Measurements from ENCODE around the gene WDR73.

WDR73 gene

DNA sequence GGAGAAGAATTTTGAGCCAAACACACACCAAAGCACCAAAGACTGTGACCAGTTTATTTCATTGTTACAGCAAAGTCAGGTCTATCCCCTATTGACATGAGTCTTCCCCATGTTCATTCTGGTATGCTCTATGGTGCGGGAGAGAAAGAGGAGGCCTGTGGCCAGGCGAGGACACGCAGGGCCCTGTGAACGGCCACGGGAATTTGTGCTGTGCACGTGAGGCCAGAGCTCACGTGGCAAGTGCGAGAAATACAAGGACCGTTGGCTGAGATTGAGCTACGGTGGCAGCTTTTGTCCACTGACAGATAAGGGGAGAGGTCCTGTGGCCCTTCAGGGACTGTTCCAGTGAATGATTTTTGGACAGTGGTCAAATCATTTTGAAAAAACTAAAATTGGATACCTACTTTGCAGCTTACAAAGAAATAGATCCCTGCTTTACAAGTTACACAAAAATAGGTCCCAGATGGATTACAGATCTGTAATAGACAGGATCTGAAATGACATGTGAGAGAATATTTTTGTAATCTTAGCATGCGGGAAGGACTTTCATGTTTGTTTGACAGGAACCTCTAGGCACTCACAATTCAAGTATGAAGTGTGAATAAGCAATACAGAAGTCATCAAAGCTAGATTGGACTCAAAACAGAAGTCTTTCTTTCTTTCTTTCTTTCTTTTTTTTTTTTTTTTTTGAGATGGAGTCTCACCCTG is 44.1 kb downstream of the WDR73 start:
- no peak for DNase-seq

DNA sequence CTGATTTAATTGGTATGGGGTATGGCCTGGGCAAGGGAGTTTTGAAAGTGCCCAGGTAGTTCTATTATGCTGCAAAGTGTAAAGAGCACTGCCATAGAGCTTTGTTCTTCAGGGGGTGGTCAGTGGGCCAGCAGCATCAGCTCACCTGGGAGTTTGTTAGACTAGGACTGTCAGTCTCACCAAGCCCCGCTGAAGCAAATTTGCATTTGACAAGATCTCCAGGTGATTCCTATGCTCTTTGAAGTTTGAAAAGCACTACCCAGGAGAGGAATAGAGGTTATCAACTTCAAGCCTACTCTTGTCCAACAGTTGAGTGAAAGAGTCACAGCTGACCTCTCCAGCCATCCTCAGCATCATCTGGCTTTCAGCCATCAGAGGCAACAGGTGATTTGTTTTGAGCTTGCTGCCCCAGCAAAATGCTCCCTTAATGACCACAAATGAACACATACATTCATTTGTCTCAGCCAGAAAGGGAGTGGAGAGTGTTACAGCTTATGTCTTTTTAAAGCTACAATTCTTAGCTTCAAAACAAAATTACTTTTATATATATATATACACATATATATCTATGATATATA is 45.3 kb downstream of the WDR73 start:
- no peak for DNase-seq

DNA sequence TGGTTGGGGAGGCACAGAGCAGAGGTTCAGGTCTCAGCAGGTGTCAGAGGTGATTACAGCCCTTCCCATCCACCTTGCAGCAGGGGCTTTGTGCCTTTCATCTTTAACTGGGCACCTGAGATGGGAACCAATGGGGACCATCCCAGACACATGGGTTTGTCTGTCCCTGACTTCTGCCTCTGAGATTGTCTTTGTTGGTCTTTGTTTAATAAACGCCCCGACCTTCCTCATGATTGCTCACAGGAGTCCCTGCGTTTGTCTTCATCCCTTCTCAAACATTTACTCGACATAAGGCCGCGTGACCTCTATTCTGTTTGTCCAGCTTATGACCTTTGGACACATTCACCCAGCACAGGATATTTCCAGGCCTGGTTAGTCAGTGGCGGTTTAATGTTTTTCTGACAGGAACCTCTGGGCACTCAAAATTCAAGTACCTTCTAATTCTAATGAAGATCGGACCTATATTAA is 47.4 kb downstream of the WDR73 start:
- no peak for DNase-seq

DNA sequence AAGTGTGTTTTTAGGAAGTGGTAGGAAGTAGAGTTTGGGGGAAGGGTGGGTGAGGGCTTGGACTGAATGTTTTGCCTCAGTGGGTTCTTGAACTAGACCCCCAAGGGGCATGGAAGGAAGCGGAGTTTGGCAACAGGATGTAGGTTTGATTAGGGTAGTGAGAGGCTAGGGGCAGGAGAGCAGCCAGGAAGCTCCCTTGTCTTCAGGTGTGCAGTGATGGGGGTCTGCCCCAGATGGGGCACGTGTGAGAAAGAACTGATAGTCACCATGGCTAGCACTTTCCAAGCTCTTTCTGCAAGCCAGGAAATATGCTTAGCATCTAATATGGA is 48.6 kb downstream of the WDR73 start:
- DNase-seq = no peak

DNA sequence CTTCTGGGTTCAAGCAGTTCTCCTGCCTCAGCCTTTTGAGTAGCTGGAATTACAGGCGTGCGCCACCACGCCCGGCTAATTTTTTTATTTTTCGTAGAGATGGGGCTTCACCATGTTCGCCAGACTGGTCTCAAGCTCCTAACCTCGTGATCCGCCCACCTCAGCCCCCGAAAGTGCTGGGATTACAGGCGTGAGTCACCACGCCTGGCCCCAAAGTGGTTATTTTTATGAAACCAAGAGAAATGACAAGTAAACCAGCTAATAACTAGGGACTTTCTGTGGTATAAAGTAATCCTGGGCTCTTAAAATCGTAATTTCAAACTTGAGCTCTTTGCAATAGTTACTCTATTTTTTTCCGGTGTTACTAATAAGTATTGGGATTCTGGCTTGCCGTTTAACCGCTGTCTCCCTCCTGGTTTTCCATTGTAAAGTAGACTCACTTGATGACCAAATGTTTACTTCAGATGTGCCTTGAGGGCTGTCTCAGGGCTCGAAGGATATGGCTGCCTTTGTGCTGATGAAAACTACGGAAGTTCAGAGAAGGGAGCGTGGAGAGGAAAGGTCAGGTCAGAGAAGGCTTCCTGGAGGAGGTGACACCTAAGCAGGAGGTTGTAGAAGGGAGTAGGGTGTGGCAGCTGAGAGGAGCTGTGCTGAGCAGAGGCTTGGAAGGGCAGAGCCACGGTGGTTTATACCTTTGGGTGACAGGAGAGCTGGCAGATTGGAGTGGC is 49.1 kb downstream of the WDR73 start:
- no peak for DNase-seq

DNA sequence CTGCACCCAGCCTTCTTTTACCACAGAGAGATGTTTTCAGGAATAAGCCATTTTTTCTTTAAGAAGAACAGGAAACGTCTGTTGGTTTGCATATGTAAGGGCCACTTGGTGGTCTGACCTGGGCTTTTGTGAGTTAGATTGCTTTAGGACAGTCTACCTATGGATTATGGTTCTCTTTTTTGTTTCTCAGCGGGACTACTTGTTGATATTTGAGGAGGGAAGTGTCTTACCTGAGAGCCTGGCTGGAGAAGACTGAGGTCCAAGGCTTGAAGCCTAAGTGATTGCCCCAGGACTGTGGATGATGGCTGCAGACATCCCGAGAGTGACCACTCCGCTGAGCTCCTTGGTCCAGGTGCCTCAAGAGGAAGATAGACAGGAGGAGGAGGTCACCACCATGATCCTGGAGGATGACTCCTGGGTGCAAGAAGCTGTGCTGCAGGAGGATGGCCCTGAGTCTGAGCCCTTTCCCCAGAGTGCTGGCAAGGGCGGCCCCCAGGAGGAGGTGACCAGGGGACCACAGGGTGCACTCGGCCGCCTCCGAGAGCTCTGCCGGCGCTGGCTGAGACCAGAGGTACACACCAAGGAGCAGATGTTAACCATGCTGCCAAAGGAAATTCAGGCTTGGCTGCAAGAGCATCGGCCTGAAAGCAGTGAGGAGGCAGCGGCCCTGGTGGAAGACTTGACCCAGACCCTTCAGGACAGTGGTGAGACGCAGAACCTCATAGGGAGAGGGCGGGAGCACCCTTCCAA is 50.3 kb downstream of the WDR73 start:
- DNase-seq = no peak

DNA sequence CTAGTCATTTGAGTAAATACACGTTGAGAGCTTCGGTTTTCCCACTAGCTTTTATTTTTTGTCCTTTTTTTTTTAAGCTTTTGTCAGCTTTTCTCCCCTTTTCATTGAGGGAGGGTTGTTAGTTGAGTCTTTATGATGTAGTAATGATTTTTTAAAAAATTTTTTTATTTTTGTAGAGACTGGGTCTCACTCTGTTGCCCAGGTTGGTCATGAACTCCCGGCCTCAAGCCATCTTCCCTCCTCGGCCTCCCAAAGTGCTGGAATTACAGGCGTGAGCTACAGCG is 52.6 kb downstream of the WDR73 start:
- no peak for DNase-seq

DNA sequence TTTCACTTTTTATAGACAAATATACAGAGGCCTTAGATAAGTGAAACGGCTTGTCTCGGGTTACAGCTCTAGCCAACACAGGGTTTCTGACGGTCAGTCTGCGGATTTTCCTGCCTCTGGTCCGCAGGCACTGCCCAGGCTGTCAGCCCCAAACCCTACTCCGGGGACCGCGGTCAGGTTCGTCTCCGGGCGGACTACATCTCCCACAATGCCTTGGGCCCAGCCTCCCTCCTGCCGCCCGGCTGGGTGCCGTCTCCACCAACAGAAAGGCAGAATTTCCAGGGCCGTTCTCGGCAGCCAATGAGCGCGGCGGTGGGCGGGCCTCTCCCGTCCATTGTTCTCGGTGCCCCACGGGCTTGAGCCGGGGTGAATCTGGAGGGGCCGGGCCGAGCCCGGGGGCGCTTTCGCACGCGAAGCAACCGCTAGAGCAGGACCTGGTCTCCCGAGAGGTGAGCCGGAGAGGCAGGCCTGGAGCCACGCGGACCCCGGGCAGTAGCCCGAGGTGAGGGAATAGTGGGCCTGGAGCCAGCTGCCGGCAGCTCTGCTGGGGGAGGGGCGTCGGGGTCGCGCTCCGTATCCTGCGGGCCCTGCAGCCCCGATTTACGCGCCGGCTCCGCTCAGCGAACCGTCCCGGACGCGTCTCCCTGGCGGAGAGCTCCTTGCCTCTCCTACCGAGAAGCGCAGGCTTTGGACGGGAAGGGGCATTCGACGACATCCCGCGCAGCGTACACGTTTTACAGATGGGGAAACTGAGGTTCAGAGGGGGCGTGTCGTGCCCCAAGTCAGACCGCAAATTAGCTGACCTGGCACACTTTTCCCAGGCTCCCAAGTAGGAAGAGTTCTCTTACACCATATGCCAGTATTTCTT is 53.2 kb downstream of the WDR73 start, which contains the start of gene ZSCAN2:
Gene ZSCAN2 (plus strand): TSS at position 323 of the 868 bp plus-strand sequence. CDS start 2,919 bp downstream, outside the sequence.
- peak; percentile 95 for DNase-seq

DNA sequence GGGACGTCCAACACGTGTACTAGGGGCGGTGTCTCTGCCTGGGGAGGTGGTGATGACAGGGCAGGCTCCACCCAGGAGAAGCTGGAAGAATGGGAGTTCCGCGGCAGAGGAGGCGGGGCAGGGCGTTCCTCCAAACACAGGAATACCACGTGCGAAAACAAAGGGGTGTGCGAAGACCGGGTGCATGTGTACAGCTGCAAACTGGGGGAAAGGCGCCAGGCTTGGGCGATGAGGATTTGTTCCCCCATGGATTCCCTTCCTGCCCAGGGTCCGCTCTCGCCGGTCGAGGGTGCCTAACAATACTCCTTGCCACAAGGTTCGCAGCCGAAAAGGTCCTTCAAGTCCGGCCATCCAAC is 53.8 kb downstream of the WDR73 start:
- DNase-seq = peak; percentile 85

DNA sequence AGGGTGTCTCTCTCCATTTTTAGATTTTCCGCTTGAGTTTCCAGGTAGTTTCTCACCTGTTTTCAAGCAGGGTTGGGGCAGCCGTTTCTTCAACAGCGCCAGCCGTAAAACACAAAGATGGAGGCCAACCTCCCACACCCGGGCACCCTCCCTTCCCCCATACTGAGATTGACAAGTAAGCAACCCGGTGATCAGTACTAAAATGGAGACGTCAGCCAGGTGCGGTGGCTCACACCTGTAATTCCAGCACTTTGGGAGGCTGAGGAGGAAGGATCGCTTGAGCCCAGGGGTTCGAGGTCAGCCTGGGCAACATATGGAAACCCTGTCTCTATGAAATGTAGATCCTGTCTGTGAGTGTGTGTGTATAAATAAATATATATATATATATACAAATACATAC is 54.2 kb downstream of the WDR73 start:
- no peak for DNase-seq

DNA sequence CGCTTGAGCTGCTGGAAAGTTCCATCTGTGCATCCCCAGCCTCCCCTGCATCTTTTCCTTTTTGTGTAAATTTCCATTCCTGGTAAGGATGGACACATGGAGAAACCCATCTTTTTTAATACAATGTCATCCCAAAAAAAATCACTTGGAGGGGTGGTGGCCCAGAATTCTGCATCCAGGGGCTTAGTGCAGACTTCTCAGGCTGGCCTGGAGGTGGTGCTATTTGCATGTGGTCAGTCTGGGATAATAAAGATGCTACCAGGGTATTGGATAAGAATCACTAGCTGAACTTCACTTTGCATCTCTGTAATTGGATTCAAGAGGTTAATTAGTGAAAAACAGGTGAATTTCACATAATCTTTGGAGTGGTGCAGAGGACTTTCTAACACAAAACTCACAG is 55.1 kb downstream of the WDR73 start:
- peak; percentile 59 for DNase-seq

DNA sequence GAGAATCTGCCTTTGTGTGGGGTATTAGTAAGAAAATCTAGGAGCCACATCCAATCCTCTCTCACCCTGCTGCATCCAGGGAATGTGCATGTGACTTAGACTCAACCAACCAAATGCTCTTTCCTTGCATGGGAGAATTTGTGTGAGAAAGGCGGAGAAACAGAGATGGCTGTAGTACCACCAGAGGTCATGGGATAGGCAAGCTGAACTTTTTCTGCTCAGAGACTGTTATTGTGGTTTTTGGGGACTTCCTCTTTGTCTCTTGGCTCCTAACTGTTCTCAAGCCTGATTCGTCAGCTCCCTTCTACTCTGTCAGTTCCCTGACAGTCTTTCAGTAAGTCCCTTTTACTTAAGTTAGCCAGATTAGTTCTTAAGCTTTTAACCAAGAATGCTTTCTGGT is 55.8 kb downstream of the WDR73 start:
- DNase-seq = no peak

DNA sequence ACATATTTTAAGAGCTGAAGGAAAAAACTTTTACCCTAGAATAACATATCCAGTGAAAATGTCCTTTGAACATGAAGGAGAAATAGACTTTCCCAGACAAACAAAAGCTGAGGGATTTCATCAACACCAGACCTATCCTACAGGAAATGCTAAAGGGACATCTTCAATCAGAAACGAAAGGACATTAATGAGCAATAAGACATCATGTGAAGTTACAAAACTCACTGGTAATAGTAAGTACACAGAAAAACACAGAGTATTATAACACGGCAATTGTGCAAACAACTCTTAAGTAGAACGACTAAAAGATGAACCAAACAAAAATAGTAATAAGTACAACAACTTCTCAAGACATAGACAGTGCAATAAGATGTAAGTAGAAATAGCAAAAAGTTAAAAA is 56.8 kb downstream of the WDR73 start:
- DNase-seq = no peak

DNA sequence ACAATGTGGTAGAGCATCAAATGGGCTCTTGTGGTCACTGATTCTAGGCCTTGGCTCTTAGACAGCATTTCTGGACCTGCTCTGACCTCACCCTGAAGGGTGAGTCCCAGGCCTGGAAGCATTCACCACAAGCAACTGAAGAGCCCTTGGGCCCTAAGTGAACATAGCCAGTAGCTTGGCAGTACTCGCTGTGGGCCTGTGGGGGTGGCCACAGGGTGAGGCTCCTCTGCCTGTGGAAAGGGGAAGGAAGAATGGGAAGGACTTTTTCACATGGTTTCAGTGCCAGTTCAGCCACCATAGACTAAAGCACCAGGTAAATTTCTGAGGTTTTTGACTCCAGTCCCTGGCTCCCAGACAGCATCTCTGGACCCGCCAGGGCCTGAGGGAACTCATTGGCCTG is 58.4 kb downstream of the WDR73 start:
- no peak for DNase-seq

DNA sequence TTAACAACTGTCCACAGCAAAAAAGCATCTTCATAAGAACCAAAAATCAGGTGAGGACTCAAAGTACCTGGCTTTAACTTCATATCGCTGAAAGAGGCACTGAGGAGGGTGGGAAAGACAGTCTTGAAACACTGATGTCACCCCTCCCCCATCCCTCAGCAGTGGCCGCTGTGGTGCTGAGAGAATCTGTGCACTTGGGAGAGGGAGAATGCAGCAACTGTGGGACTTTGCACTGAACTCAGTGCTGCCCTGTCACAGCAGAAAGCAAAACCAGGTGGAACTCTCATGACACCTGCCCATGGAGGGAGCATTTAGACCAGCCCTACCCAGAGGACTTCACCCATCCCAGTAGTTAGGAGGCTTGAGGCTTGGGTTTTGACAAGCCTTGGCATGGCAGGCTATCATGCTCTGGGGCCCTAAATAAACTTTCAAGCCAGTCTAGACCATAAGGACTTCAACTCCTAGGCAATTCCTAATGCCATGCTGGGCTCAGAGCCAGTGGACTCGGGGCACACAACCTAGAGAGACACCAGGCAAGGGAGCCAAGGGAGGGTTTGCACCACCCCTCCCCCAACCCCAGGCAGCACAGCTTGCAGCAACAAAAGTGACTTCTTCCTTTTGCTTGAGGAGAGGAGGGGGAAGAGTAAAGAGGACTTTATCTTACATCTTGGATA is 59.3 kb downstream of the WDR73 start:
- DNase-seq = no peak

DNA sequence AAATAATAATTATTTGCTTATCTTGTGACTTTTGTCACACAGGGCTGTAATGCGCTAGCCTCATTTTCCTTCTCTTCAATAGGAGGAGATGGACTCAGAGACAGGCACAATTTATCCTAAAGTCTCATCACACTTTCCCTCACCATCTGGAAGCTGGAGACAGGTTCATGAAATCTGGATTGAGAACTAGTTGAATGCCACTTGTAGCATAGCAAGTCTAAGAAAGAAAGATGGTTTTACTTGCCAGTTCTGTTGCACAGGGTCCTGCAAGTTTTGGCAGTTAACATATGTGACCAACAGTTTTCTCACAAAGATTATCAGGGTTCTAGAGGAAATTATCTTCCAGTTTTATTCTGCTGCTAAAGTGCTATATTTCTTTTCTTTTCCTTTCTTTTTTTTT is 62.3 kb downstream of the WDR73 start:
- DNase-seq = no peak

DNA sequence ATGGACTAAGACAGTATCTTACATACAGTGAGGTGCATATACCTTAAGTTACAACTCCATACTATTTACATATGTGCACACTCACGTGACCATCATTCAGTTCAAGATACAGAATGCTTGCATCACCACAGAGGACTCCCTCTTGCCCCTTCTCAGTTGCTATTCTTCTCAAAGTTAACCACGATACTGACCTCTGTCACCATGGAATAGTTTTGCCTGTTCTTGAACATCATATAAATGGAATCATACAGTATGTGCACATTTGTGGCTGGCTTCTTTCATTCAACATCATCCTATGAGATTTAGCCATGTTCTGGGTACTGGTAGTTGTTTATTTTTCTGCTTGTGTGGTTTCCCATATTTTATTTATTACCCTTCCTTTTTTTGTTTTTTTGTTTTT is 63.7 kb downstream of the WDR73 start:
- DNase-seq = peak; percentile 14

Measured in EL (cell line).